HG03558 (cell line): ENCODE measurements around the gene ADAMTS14.
"Not testable (repeated sequence)": the region's sequence is repeated elsewhere in the genome, so short reads cannot be mapped to it uniquely, and the experiment has no call there.

Experiments used
- ATAC-seq: cut with Tn5 transposase; IDR thresholded peaks from one replicate; pipeline ENCODE4 v1.9.1; 2021; ENCODE audit warnings: moderate number of reproducible peaks; ENCODE audit not compliant: unreplicated experiment; ENCODE audit errors: extremely low read depth

The ADAMTS14 gene

DNA sequence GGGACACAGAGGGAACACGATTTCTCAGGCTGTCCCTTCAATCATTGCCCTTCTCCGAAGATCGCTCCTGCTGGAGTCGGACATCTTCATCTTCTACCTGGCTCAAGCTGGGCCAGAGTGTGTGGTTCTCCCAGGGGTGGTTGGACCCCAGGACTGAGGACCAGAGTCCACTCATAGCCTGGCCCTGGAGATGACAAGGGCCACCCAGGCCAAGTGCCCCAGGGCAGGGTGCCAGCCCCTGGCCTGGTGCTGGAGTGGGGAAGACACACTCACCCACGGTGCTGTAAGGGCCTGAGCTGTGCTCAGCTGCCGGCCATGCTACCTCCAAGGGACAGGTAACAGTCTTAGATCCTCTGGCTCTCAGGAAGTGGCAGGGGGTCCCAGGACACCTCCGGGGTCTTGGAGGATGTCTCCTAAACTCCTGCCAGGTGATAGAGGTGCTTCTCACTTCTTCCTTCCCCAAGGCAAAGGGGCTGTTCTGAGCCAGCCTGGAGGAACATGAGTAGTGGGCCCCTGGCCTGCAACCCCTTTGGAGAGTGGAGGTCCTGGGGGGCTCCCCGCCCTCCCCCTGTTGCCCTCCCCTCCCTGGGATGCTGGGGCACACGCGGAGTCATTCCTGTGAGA is 89.5 kb downstream of the ADAMTS14 start:
- no peak for ATAC-seq

DNA sequence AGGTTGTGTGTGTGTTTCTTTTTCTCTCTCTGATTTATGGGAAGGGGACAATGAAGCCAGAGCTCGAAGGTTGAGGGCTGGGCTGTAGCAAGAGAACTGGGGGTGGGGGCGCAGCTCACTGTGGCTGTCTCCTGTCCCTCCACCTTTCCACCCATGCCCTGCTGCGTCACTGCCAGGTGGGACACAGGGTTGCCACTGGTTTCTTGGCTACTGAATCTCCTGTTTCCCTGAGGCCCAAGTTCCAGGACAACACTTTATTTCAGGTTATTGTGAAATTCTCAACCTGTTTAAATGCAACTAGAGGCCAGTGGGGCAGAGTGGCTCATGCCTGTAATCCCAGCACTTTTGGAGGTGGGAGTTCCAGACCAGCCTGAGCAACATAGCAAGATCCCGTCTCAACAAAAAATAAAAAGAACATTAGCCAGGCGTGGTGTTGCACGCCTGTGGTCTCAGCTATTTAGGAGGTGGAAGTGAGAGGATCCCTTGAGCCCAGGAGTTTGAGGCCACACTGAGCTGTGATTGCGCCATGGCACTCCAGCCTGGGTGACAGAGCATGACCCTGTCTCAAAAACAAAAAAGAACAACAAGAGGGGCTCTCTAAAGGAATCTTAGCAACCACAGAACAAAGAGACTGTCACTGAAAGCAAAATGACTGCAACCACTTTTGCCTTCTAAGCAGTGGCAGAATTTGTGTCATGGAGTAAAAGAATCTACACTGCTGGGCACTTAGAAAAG is 90.3 kb downstream of the ADAMTS14 start:
- ATAC-seq = no peak

DNA sequence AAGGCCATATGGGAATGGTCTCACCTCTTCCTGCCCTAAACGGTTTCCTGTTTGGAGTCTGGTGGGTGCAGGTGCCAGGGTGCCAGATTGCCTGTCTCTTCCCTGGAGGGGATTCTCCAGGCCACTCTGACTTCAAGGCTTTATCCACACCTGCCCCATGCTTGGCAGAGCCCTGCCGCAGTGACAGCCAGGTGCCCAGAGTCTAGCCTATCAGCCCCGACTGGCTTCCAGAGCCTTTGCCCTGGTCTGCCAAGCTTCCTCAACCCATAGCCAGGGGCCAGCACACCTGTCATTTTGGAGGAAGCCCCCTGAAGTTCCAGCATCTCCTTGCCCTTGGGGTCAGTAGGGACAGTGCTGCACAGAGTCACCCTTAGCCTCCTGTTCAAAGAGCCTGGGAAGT is 91.3 kb downstream of the ADAMTS14 start:
- no peak for ATAC-seq

DNA sequence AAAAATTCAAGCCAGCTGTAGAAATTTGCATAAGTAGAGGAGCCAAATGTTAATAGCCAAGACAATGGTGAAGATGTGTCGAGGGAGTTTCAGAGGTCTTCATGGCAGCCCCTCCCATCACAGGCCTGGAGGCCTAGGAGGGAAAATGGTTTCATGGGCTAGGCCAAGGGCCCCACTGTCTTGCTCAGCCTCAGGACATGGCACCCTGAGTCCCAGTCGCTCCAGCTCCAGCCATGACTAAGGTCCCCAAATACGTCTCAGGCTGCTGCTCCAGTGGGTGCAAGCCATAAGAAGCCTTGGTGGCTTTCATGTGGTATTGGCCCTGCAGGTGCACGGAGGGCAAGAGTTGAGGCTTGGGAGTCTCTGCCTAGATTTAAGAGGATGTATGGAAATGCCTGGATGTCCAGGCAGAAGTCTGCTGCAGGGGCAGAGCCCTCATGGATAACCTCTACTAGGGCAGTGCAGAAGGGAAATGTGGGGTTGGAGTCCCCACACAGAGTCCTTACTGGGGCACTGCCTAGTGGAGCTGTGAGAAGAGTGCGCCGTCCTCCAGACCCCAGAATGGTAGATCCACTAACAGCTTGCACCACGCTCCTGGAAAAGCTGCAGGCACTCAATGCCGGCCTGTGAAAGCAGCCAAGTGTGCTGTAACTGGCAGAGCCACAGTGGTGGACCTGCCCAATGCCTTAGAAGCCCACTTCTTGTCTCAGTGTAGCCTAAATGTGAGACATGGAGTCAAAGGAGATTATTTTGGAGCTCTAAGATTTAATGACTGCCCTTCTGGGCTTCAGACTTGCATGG is 93.7 kb downstream of the ADAMTS14 start:
- ATAC-seq = no peak

DNA sequence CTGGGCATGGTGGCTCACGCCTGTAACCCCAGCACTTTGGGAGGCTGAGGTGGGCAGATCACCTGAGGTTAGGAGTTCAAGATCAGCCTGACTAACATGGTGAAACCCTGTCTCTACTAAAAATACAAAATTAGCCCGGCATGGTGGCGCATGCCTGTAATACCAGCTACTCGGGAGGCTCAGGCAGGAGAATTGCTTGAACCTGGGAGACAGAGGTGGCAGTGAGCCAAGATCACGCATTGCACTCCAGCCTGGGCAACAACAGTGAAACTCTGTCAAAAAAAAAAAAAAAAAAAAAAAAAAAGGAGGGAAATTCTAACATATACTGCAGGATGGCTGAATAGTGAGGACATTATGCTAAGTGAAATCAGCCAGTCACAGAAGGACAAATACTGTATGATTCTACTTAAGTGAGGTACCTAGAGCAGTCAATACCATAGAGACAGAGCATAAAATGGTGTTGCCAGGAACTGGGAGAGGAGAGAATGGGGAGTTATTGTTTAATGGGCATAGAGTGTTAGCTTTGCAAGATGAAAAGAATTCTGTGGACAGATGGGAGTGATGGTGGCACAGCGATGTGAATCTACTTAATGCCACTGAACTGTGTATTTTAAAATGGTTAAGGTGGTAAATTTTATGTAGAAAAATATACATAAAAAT is 95.8 kb downstream of the ADAMTS14 start:
- ATAC-seq = not testable (repeated sequence)

DNA sequence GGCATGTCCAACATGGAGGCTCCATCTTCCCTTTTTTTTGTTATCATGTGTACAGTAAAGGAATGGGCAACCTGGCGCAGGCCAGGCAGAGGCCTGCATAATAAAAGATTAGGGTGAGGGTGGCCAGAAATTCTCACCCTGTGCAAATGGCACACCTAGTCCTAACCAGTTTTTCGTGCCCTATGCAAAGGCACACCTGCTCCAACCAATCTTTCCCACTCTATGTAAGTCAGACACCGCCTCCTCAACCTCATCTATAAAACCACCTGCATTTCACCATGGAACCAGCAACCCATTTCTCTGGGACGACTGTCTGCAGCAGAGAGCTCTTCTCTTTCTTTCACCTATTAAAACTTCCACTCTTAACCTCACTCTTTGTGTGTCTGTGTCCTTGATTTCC is 96.8 kb downstream of the ADAMTS14 start:
- ATAC-seq = no peak

DNA sequence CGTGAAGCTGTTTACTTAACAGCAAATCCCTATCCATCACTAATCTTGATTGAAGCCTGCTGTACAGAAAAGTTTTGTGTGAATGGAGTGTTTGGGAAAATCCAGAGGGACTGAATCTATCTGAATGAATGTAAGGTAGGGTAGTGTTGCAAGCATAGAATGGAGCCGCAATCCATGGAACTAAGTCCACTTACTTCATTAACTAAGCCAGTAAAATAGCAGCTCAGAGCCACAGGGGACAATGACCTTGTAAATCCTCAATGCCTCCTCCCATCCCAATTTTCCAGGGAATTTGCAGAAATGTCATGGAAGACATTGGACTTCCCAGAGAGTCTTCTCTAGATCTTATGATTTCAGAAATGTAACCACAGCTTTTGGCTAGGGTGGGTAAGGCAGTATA is 97.7 kb downstream of the ADAMTS14 start:
- ATAC-seq = no peak

DNA sequence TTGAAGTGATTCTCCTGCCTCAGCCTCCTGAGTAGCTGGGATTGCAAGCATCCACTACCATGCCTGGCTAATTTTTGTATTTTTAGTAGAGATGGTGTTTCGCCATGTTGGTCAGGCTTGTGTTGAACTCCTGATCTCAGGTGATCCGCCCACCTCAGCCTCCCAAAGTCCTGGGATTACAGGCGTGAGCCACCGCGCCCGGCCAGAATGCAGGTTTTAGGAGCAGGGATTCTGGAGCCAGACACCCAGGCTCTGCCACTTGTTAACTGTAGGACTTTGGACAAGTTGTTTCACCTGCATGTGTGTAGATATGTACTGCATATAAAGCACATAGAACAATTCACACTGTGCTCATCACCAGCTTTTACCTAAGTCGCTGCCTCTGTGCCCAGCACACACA is 98.2 kb downstream of the ADAMTS14 start:
- not testable (repeated sequence) for ATAC-seq

DNA sequence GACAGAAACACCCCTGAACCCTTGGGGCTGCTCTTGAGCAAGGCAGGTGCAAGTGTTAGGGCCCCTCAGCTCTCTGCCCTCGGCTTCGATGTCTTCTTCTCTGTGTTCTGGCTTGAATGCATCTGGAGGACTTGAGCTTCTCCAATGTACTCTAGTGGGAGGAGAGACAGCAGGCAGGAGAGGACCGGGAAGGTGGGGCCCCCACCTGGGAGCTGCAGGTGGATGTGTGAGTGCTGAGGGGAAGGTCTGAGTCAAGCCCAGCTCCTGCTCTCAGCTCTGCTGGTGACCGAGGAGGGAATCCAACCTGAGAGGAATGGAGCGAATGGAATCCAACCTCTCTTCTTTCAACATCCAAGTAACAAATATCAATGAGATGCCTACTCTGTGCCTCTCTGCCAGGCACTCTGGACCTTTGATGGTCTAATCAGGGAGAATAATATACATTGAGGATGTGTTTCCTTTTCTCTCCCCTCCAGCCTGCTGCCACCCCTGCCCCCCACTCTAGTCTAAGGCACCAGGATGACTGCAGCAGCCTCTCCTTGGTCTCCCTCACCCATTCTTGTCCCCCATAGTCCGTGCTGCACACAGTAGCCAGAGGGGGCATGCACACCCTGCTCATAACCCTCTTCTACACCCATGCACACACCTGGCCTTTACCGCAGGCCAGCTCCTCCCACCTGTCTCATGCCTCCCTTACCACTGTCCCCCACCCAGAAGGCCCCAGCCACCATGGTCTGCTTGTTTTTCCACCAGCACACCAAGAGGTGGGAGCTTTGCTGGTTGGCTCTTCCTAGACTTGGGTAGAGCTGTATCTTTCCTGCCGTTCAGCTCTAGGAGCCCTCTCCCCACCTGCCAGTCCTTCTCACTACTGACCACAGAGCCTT is 99.2 kb downstream of the ADAMTS14 start:
- no peak for ATAC-seq

DNA sequence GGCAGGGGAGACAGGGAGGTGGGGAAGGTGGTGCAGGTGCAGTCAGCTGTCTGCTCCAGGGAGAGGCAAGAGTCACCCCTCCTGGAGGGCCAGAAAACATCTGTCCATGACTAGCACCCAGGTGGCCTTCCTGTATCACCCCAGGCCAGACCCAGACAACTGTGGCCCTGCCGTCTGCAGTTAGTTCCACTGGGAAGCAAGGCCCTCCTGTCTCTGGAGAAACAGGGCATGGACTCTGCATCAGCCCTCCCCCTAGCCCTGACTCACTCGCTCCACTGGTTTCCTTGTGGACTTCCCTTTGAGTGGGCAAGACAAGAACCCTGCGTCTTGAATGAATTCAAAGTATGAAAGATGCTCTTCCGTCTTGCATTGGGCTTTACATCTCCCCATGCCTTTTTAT is 100.3 kb downstream of the ADAMTS14 start:
- no peak for ATAC-seq

DNA sequence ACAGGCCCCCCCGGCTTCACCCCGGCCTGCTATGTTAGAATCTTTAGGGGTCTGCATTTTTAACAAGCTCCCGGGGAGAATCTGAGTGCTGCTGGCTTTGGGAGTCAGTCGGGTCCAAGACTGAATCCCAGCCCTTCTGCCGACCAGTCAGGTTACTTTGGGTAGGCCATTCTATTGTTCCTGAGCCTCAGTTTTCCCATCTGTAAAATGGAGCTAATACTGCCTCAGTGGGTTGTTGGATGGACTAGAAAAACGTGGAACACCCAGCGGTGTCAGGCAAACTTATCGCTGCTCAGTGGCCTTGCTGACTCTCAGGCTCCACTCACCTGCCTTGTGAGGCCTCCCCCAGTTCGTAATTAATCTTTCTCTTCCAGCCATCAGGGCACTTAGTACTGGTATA is 101.2 kb downstream of the ADAMTS14 start:
- no peak for ATAC-seq

DNA sequence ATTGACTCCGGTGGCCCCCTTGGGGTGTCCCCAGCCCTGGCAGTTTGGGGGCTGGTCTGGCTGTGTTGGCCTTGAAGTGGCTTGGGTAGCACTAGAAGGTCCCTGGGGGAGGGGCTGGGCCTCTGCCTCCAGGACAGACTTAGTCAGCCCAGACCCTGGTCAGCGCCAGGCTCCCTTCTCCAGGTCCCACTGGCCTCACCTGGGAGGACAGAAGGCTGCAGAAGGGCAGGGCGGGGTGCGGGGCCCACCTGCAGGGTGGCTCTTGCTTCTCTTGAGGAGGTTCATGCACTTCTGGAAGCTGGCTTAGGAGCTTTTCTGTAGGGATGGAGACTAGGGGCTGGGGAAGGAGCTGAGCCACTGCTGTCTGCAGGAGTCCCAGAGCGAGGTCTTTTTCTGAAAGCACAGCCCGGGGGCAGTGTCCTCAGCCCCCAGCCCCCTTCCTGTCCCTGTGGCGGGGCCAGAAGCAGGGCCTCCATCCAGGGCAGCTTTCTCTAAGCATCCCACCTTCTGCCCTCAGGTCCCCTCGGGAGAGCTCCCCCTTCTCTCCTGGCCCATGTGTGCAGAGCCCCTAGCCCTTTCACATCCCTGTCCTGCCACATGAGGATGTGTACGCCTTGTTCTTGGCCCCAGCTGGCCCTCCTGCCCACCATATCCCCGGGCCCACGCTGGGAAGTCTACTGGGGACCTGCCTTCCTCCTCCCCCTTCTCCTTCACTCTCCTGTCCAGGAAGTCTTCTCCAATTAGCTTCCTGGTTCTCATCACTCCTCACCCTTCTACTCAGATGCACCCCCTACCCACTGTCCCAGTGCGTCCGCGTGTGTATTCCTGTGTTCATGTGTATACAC is 101.9 kb downstream of the ADAMTS14 start:
- ATAC-seq = no peak

DNA sequence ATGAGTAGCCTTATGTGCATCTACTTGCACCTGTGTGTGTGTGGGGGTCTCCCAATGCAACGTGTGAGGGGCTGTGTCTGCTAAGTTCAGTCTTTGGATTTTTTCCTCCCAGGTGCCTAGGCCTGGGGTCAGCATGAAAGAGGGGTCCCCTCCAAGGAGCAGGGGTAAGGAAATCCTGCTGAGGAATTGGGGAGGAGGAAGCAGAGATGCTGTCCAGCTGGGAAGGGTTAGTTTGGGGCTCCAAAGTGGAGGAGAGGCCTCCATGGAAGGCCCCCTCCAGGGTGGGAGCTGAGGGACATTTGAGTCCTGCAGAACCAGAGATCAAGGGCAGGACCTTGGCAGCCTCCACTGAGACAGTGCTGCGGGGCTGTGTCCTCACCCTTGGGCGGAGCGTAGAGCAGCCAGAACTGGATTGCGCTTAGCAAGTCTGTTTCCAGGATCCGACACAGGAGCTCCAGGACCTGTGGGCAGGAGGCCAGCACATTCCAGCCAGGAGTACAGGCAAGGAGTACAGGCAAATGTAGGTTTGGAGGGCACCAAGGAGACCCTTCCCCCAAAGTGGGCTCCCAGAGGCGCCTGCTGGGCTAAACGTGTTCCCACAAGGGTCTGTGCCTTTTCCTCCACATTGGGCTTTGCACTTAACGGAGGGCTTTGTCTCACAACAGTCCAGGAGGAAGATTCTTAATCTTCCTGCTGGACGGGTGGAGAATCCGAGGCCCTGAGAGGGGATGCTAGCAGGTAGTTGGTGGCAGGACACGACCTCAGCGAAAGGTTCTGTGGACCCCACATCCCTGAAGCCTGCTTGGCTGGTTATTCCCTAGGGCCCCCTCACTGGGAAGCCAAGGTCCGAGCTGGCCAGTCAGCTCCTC is 102.7 kb downstream of the ADAMTS14 start:
- ATAC-seq = no peak

DNA sequence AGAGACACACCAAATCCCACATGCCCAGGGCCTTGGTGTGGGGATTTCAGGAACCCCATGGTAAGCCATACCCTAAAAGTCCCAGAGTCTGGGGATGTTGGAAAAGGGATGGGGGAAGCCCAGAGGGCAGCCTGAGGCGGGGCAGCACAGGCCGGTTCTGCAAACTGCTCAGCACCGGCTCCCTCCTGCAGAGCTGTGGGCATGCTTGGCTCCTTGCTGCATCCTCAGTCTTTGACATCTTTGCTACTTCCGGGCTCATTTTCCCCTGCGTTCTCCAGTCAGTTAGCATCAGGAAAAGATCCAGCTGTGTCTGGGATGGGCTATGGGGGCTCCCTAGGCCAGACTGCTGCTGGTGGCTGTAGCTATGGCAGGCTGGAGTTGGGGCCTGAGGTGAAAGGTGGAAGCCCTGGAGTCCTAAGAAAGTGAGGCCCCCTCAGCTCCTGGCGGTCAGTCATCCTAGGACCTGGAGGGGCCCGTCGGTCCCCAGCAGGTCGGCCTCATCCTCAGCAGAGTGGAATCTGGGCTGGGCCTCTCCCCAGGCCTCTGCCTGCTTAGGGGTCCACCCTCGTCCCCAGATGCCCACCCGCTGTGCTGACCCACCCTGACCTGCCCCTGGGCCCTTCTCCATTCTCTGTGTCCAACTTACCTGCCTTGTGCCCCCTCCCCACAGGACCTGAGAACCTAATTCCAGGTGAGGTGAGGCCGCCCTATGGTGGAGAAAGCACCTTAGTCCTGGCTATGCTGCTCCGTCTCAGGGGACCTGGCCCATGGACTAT is 103.6 kb downstream of the ADAMTS14 start:
- ATAC-seq = no peak

DNA sequence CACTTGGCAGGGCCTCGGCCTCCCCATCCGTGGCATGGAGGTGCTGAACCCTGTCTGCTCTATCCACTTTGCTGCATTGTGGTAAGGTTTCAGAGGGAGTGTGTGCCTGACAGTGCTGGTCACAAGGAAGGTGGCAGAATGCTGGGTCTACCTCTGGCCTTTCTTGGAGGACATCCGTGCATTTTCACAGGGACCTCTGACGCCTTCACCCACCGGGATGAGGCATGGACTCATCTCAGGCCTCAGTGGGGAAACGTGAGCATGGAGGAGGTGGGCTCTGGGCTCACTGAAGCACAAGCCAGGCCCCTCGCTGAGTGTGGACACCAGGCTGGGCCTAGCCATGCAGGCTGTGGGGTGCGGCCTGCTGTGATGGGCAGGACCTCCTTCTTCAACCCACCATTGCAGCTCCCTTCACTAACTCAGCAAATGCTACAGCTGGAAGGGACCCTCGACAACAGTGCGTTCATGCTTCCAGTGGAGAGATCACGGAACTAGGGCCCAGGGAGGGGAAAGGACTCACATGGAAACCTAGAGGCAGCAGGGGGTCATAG is 104.2 kb downstream of the ADAMTS14 start:
- no peak for ATAC-seq

DNA sequence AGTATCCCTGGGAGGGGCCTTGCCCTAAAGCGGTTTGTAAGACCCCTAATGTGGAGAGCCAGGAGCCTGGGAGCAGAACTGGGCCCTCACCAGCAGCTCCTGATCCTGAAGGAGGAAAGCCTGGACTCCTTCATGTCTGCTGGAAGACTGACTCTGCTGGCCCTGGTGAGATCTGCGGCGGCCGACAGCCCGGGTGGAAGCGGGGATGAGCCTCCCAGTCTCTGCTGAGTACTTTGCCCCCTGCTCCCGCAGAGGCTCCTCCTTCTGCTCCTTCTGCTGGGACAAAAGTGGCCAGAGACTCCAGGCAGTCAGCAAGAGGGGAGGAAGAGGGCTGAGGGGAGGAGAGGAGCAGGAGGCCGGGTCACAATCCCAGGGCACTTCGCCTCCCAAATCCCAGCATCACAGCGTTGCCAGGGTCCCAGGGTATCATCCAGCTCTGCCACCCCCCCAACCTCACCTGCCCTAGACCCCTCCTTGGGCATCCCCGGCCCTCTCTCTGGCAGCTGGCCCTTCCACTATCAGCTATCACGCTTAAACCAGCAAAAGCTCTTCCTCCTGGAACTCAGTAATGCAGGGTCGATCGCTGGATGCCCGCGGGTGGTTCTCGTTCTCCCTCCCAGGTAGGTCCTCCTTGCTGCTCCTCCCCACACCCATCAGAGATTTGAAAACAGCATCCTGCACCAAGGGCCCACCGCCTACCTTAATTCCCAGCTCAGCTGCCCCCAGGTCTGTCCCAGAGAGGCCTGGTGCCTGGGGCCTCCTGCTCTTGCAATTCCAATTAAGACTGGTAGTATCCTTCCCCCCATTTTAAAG is 105.0 kb downstream of the ADAMTS14 start:
- ATAC-seq = no peak
